ENCODE measurements around the gene ATM.
A peak's percentile ranks its signal among the peaks of the same experiment; 100 is the strongest.
"Not testable (repeated sequence)": the region's sequence is repeated elsewhere in the genome, so short reads cannot be mapped to it uniquely, and the experiment has no call there.

Gene ATM

GRCh38 chr11:108369064-108369463, 146.2 kb downstream of the ATM start:
- no peak for DNase-seq (ENCODE audit: low read depth in 2 of 2)

GRCh38 chr11:108370315-108370714, 147.4 kb downstream of the ATM start:
- DNase-seq (ENCODE audit: low read depth in 2 of 2), result no peak

GRCh38 chr11:108370990-108371389, 148.1 kb downstream of the ATM start:
- no peak for DNase-seq (ENCODE audit: low read depth in 2 of 2)

- DNase-seq (ENCODE audit: low read depth in 2 of 2), result not testable (repeated sequence)
Observed at GRCh38 chr11:108373505-108373904, 150.6 kb downstream of the ATM start.

DNA sequence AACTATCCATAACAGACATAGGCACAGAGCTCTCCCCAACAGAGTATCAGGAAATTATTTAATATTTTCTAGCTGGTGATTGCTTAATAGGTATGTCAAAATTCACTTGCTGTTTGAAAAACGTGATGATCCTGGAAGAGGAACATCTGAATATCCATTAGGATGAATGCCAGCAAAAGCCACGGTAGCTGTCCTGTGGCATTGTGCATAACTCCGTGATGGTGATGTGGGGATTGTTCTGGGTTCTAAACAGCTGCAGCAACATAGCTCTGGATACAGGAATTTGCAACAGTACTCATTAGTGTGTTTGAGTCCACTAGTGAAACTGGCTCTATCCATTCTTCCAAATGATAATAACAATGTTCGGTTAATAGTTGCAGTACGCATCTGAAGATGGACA, 165.7 kb downstream of the ATM start:
- DNase-seq (ENCODE audit: low read depth in 2 of 2), result no peak

GRCh38 chr11:108392353-108392752, 169.5 kb downstream of the ATM start:
- no peak for DNase-seq (ENCODE audit: low read depth in 2 of 2)

- DNase-seq (ENCODE audit: low read depth in 2 of 2), result no peak
Observed at GRCh38 chr11:108393046-108393445, 170.2 kb downstream of the ATM start.

- no peak for DNase-seq (ENCODE audit: low read depth in 2 of 2)
Observed at GRCh38 chr11:108394744-108395284, 171.9 kb downstream of the ATM start.

DNA sequence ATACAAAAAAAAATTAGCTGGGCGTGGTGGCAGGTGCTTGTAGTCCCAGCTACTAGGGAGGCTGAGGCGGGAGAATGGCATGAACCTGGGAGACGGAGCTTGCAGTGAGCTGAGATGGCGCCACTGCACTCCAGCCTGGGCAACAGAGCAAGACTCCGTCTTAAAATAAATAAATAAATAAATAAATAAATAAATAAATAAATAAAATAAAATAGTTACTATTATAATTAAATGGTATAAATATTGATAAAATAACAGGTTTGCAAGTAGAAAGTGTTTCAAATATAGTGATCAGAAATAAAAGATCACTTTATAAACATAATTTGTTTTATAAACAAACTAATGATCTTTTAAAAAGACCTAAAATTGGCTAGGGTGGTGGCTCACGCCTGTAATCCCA, 173.8 kb downstream of the ATM start:
- DNase-seq (ENCODE audit: low read depth in 2 of 2), result not testable (repeated sequence)

DNA sequence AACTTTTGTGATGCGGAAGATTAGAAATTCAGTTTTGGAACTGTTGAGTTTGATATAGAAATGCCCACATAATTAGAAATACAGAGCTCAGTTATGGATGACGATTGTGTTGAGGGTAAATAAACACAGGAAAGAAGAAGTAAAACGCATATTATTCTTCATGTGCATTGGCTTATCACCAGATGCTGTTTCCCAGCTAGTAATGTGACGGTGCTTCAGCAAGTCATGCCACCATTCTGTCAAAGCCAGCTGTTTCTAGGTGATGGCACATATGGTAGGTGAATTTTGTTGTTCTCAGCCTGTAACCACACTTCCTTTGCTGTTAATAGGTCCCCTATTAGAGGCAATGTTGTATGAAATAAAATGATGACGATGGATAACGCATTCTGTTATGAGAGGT, 175.6 kb downstream of the ATM start:
- no peak for DNase-seq (ENCODE audit: low read depth in 2 of 2)

GRCh38 chr11:108402241-108402640, 179.4 kb downstream of the ATM start:
- no peak for DNase-seq (ENCODE audit: low read depth in 2 of 2)

GRCh38 chr11:108403052-108403451, 180.2 kb downstream of the ATM start:
- DNase-seq (ENCODE audit: low read depth in 2 of 2), result no peak

GRCh38 chr11:108405706-108406105, 182.8 kb downstream of the ATM start:
- no peak for DNase-seq (ENCODE audit: low read depth in 2 of 2)

DNA sequence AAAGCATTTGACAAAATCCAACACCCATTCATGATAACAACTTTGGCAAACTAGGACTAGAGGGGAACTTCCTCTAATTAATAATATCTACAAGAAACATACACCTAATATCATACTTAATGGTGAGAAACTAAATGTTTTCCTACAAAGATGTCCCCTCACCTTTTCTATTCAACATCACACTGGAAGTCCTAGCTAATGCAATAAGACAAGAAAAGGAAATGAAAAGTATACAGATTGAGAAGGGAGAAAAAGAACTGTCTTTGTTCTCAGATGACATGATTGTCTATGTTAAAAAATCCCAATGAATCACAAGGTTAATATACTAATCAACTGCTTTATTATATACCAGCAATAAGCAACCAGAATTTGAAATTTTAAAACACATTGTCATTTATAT, 192.1 kb downstream of the ATM start:
- DNase-seq (ENCODE audit: low read depth in 2 of 2), result no peak

DNA sequence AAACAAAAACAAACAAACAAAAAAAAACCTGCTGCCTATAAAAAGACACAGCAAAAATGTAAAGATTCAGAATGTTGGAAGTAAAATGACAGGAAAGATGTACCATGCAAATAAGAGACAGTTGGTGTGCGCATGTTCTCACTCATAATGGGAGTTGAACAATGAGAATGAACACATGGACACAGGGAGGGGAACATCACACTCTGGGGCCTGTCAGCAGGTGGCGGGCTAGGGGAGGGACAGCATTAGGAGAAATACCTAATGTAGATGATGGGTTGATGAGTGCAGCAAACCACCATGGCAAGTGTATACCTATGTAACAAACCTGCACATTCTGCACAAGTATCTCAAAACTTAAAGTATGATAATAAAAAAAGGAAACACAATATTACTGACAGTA, 194.7 kb downstream of the ATM start:
- DNase-seq (ENCODE audit: low read depth in 2 of 2), result peak; percentile 2 to 8
